Omental fat pad (tissue), 4 donors: ENCODE results near the gene CDH22. TPM values are rescaled to one million over a fixed set of nuclear protein-coding genes. Genes with fewer than 3 reads are reported as not detected.

Source experiments
- ATAC-seq: fragments of 150-250 bp; one replicate; pipeline ENCODE4 v1.9.1; 2016; ENCODE audit warnings: mild to moderate bottlenecking, moderate library complexity; ENCODE audit not compliant: low FRiP score
- DNase-seq: peaks from one replicate; pipeline ENCODE4 v3.0.0-alpha.2; 2019; ENCODE audit warnings: low spot score
- CTCF ChIP-seq, 3 donors: fragments of 450-650 bp; IDR thresholded peaks; one replicate each; pipeline ENCODE4 v1.5.1; 2016 to 2017; ENCODE audit warnings: antibody characterized with exemption in 3 of 3, mild to moderate bottlenecking in 3 of 3, moderate library complexity in 2 of 3
- total RNA-seq, 4 donors: library from RNA; depleted of rRNA; stranded (reverse); fragments of >200 nt; gene quantifications; one replicate each; pipeline ENCODE4 v1.1.0, GENCODE V29; 2016

The CDH22 gene
- total RNA-seq, 4 donors from 2014 or later: 0.24 to 0.46 (median 0.31) TPM

- ATAC-seq: no peak
- no peak for TF ChIP-seq CTCF (IDR thresholded peaks at IDR 0.05)
- DNase-seq: no peak
These were observed 91.4 kb downstream of the CDH22 start for GRCh38 chr20:46216770-46217464.

GRCh38 chr20:46215913-46216707 is 92.2 kb downstream of the CDH22 start:
- ATAC-seq: no peak
- no peak for DNase-seq
- TF ChIP-seq CTCF (IDR thresholded peaks at IDR 0.05): no peak

DNA sequence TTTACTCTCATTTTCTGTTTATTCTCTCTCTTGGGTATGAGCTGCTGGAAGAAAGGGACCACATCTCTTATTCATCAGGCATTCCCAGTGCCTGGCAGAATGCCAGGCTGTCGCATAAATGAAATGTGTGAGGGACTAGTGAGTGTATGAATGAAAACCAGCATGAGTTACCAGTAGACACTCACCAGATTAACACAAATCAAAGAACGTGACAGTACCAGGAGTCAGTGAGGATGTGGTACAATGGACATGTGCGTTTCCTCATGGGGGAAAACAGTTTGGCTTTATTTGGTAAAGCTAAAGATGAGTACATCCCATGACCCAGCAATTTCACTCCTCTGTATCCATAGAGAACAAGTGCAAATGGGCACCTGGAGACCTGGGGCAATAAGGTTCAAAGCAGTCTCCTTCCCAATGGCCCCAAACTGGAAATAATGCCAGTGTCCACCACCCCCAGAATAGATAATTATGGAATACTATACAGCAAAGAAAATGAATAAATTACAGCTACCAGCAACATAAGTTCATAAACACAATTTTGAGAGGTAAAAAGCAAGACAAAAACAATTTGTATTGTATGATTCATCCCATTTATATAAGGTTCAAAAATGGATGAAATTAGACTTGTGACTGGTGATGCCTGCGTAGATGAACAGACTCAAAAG is 93.3 kb downstream of the CDH22 start:
- TF ChIP-seq CTCF (IDR thresholded peaks at IDR 0.05): no peak
- ATAC-seq (no peak), DNase-seq (no peak)

DNA sequence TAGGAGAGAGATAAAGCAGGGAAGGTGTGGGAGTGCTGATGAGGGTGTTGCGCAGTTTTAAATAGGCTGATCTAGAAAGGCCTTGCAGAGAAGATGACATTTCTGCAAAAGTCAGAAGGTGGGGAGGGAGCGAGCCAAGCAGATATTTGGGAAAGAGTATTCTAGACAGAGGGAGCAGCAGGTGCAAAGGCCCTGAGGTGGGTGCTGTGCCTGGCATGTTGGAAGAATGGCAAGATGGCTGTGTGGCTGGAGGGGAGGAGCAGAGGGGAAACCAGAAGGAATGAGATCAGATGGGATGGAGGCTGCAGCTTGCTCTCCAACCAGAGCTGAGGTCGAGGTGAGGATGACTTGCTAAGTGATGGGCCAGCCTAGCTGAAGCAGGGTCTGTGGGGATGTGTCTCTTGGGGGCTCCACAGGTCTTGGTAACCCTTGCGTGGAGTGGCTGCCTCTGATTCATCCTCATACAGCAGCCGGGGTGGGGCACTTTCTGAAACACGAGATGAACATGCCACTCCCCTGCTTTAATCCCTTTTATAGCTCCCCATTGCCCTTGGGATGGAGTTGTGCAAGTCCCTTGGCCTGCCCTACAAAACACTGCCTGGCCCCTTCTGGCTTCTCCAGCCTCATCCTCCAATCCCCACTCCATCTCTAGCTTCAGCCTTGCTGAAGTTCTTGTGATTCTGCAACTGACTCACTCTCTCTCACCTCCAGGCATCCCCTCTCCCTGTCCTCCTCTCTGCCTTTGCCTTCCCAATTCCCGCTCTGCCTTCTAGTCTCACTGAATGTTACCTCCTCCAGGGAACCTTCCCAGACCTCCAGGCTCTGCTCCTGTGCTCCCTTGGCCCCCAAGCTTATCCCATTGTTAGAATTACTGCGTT is 94.1 kb downstream of the CDH22 start:
- ATAC-seq (no peak), DNase-seq (no peak)
- no peak for TF ChIP-seq CTCF (IDR thresholded peaks at IDR 0.05)

GRCh38 chr20:46212876-46213275 is 95.4 kb downstream of the CDH22 start:
- ATAC-seq (no peak), DNase-seq (no peak)
- TF ChIP-seq CTCF (IDR thresholded peaks at IDR 0.05): no peak

DNA sequence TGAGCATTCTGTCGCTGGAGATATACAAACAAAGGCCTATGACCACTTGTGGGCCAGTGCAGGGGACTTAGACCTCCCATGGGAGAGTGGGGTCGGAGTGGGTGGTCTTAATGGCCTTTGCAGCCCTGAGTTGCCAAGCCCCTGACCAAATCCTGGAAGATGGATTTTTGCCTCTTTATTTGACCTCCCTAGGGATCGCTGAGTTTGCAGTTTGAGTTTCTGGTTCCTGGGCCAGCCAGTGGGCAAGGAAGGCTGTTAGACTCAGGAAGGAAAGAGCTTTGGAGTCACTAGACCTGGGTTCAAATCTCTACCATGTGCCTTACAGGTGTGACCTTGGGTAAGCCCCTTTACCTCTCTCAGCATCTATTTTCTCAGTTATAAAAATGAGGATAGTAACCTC is 96.0 kb downstream of the CDH22 start:
- no peak for DNase-seq
- ATAC-seq: no peak
- TF ChIP-seq CTCF (IDR thresholded peaks at IDR 0.05): no peak
